Measurements from ENCODE around the gene WBP1L. TPM values are rescaled to one million over a fixed set of nuclear protein-coding genes. Genes with fewer than 3 reads are reported as not detected.

WBP1L gene
- total RNA-seq, 1 donor from 2014 or later = 80.8 TPM

DNA sequence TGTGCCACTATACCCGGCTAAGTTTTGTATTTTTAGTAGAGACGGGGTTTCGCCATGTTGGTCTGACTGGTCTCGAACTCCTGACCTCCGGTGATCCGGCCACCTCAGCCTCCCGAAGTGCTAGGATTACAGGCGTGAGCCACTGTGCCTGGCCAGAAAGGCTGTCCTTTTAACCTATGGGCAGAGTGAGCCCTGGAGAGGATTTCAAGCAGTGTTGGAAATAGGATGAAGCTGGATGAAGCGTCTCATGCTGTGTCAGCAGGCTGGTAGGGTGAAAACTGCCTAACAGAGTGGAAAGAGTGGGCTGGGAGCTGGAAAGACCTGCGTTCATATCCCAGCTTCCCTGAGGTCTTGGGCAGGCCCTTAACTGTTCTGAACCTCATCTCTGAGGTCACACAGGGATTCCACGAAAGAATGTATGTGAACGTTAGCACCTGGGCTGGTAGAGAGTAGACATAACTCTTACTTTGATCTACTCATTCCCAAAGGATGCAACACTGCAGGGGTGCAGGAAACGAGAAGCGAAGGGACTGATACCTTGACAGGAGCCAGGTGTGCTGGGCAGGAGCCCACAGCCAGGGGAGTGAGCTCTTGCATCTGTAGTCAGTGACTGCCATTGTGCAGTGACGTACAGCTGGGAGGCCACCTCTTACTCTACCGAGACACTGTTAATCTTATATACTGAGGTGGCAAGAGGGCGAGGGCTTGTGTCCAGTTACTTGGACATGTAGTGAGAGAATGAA lies 34.1 kb downstream of the WBP1L start:
- Histone ChIP-seq H3K4me1 (peaks cover 100% of the 10 kb centered on the region), H3K27me3 (no peaks in the 10 kb centered on the region), H3K4me3 (no peak overlapping the region)

DNA sequence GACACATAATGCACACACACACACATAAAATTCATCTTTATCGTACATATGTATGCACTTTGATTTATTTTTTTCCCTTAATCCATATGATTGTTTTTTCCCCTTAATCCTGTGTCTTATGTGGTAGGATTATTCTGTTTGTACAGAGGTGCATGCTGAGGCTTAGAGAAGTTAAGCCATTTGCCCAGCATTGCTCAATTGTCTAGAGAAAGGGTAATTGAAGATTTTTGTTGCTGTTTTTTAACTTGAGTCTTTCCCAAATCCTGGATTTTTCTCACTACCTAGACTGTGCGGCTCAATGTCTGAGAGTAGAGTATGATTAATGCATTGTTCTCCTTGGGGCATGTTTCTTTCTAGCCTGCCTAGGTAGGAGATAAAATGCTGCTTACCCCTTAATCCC lies 35.0 kb downstream of the WBP1L start:
- no peaks in the 10 kb centered on the region for H3K9me3 ChIP-seq
- no peaks in the 10 kb centered on the region for H3K36me3 ChIP-seq
- no peaks in the 10 kb centered on the region for H3K27me3 ChIP-seq
- TF ChIP-seq, protein P1, sequence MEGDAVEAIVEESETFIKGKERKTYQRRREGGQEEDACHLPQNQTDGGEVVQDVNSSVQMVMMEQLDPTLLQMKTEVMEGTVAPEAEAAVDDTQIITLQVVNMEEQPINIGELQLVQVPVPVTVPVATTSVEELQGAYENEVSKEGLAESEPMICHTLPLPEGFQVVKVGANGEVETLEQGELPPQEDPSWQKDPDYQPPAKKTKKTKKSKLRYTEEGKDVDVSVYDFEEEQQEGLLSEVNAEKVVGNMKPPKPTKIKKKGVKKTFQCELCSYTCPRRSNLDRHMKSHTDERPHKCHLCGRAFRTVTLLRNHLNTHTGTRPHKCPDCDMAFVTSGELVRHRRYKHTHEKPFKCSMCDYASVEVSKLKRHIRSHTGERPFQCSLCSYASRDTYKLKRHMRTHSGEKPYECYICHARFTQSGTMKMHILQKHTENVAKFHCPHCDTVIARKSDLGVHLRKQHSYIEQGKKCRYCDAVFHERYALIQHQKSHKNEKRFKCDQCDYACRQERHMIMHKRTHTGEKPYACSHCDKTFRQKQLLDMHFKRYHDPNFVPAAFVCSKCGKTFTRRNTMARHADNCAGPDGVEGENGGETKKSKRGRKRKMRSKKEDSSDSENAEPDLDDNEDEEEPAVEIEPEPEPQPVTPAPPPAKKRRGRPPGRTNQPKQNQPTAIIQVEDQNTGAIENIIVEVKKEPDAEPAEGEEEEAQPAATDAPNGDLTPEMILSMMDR (IDR thresholded peaks at IDR 0.05) = no peak
- TF ChIP-seq POLR2A (IDR thresholded peaks at IDR 0.05) (no peak), POLR2AphosphoS5 (IDR thresholded peaks at IDR 0.05; ENCODE audit: insufficient read depth in 1 of 2, low read depth in 1 of 2) (no peak)
- intact Hi-C loops (cut with DNase I) = loop anchor here (5.0 kb wide), 1 partner anchor 36 kb away; the partner anchor contains the start of gene WBP1L
- peaks cover 100% of the 10 kb centered on the region for H3K4me1 ChIP-seq
- H3K27ac ChIP-seq = no peak overlapping the region
- no peak for DNase-seq (ENCODE audit: extremely low spot score in 2 of 2)
- no peak overlapping the region for H3K4me3 ChIP-seq

More for the DNA sequence above, 34.1 kb downstream of the WBP1L start:
- DNase-seq (ENCODE audit: extremely low spot score in 2 of 2) = no peak
- Histone ChIP-seq H3K36me3 (no peaks in the 10 kb centered on the region), H3K27ac (peak overlapping the region; percentile 88), H3K9me3 (no peaks in the 10 kb centered on the region)
- intact Hi-C loops (cut with DNase I) = loop anchor here (5.0 kb wide), 1 partner anchor 36 kb away; the partner anchor contains the start of gene WBP1L
- TF ChIP-seq, protein P1 (IDR thresholded peaks at IDR 0.05) = no peak
- no peak for TF ChIP-seq POLR2AphosphoS5 (IDR thresholded peaks at IDR 0.05; ENCODE audit: insufficient read depth in 1 of 2, low read depth in 1 of 2)
- TF ChIP-seq POLR2A (IDR thresholded peaks at IDR 0.05) = no peak

DNA sequence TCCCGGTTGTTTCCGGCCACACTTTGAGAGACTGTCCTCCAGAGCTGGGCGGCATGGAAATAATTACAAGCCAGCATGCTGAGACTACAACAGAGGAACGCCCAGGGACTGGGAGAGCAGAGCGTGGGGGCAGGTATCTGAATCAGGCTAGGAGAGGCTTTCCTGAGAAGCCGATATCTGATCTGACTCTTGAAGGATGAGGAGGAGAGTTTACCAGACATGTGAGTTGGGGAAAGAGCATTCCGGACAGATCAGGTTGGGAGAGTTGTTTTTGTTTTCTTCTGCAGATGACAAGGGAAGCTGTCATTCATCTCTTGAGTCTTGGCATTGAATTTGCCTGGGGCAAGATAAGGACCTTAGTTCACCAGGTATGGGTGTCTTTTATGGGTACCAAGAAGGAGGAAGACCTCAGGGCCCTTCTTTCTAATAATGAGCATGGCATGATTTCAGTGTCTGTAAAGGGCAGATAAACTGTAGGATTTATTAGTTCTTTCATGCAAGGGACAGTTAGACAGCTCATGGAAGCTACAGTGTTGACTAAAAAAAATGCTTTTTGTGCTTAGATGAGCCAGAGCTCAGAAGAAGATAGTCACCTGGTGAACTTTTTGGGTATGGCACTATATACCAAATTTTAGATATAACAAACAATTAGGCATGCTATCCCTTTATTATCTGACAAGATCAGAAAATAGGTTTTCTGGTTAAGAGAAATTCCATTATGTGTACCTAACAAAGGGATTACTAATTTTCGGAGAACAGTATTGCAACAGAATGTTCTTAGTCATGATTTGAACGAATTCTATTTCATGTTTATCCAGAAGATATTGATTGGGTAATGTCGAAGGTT lies 36.2 kb downstream of the WBP1L start:
- no peak for DNase-seq (ENCODE audit: extremely low spot score in 2 of 2)
- intact Hi-C loops (cut with DNase I) = loop anchor here (5.0 kb wide), 1 partner anchor 38 kb away; the partner anchor contains the start of gene WBP1L

DNA sequence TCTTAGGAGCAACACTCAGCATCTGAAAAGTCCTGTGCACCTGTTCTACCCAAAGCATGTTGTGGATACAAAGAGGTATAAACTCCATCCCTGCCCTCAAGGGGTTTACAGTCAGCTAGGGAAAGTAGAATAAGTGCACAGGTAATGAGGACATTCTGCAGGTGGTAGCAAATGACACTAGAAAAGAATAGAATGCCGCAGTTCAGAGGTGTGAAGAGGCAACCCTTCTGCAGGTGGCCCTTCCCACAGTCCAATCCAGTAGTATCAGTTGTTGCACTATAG lies 36.7 kb downstream of the WBP1L start:
- TF ChIP-seq POLR2A (IDR thresholded peaks at IDR 0.05) = no peak
- TF ChIP-seq, protein P1 (IDR thresholded peaks at IDR 0.05) = no peak
- no peak for TF ChIP-seq POLR2AphosphoS5 (IDR thresholded peaks at IDR 0.05; ENCODE audit: insufficient read depth in 1 of 2, low read depth in 1 of 2)
- no peaks in the 10 kb centered on the region for H3K27me3 ChIP-seq
- no peaks in the 10 kb centered on the region for H3K9me3 ChIP-seq
- no peak for DNase-seq (ENCODE audit: extremely low spot score in 2 of 2)
- peaks cover 100% of the 10 kb centered on the region for H3K4me1 ChIP-seq
- H3K27ac ChIP-seq = peak overlapping the region; percentile 79
- H3K36me3 ChIP-seq = no peaks in the 10 kb centered on the region
- no peak overlapping the region for H3K4me3 ChIP-seq
- intact Hi-C loops (cut with DNase I) = no loop called here

More for the DNA sequence above, 36.2 kb downstream of the WBP1L start:
- H3K4me1 ChIP-seq = peaks cover 100% of the 10 kb centered on the region
- no peaks in the 10 kb centered on the region for H3K36me3 ChIP-seq
- no peaks in the 10 kb centered on the region for H3K27me3 ChIP-seq
- no peaks in the 10 kb centered on the region for H3K9me3 ChIP-seq
- no peak for TF ChIP-seq POLR2A (IDR thresholded peaks at IDR 0.05)
- TF ChIP-seq POLR2AphosphoS5 (IDR thresholded peaks at IDR 0.05; ENCODE audit: insufficient read depth in 1 of 2, low read depth in 1 of 2) = peak in 1 of 2 donors; percentile 7
- H3K27ac ChIP-seq = peak overlapping the region; percentile 8
- no peak overlapping the region for H3K4me3 ChIP-seq

DNA sequence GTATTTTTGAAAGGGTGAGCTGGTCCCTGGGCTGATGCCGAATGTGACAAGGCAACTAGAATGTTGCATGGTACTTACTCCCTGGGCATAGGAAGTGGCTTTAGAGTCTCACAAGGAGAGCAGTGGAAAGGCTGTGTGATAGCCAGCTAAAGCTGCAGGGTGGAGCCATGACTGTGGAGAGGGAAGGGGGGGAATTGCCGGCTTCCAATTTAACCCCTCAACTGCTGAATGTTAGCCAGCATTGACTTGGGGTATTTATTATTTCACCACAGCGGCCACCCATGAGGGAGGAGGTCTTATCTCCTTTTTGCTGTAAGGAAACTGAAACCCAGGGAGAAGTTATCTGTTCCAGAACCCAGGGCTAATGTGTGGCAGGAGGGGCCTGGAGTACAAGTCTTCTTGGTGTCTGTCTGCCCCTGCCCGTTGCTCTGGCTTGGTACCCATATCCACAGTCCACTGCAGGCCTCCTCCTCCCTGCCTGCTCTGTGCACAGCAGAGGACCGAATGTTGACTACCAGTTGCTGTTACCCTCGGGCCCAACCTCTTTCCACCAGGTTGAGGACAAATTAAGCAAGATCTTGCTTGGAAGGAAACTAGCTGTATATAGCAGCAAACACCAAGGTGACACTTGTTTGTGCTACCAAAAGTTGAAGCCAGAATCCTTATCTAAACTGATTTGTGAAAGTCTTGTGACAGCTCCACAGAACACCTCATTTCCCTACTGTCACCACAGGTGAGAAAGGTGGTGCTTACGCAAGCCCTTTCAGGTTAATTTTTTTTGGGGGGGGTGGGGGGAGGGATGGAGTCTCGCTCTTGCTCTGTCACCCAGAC lies 37.6 kb downstream of the WBP1L start:
- H3K36me3 ChIP-seq = no peaks in the 10 kb centered on the region
- intact Hi-C loops (cut with DNase I) = no loop called here
- peak overlapping the region; percentile 79 for H3K27ac ChIP-seq
- H3K4me1 ChIP-seq = peaks cover 100% of the 10 kb centered on the region
- no peaks in the 10 kb centered on the region for H3K27me3 ChIP-seq
- no peak overlapping the region for H3K4me3 ChIP-seq
- no peak for DNase-seq (ENCODE audit: extremely low spot score in 2 of 2)
- H3K9me3 ChIP-seq = no peaks in the 10 kb centered on the region
- TF ChIP-seq POLR2A (IDR thresholded peaks at IDR 0.05) = no peak

Measured in vagina (tissue), 2 donors.